Fibroblast of the aortic adventitia (primary cell): ENCODE measurements around the gene LNPK. TPM values are rescaled to one million over a fixed set of nuclear protein-coding genes. Genes with fewer than 3 reads are reported as not detected.

Experiments
- DNase-seq: peaks from one replicate; pipeline ENCODE4 v3.0.0-alpha.2; 2010; ENCODE audit warnings: low read depth
- H3K4me3 ChIP-seq: 2 replicates; pipeline ENCODE4 v1.5.1; 2011; ENCODE audit warnings: low read depth, mild to moderate bottlenecking, control low read depth, low read length, moderate library complexity
- CTCF ChIP-seq: IDR thresholded peaks from 2 replicates; pipeline ENCODE4 v1.5.1; 2011; ENCODE audit warnings: mild to moderate bottlenecking, low read length, control low read depth, inconsistent platforms; ENCODE audit not compliant: insufficient read depth
- total RNA-seq: library from RNA; depleted of rRNA; stranded (reverse); fragments of >200 nt; gene quantifications from 2 replicates; pipeline ENCODE4 v1.2.3, GENCODE V29; 2012; ENCODE audit warnings: low replicate concordance

The LNPK gene
- total RNA-seq, 1 donor: 61.4 TPM

DNA sequence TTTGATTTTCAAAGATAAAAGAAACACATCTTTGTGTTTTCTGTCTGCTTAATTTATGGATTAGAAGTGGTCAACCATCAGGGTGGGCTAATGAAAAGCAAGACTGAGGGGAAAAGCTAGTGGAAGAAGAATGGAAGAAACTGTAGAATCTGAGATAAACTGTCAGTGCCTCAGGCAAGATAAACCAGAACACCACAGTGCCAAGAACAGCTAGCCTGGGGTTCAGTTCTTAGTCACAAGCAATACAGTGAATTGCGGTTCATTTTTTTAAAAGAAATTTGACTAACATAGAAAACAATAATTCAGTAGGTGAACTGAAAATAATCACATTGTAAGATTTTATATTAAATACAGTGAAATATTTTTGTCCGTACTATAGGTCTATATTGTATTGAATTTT, 22.0 kb upstream of the LNPK start:
- TF ChIP-seq CTCF: no peak
- no peak overlapping the region for H3K4me3 ChIP-seq
- peak; percentile 4 for DNase-seq

GRCh38 chr2:176022048-176022447, 20.0 kb upstream of the LNPK start:
- TF ChIP-seq CTCF: no peak
- DNase-seq: no peak
- no peak overlapping the region for H3K4me3 ChIP-seq

- no peak overlapping the region for H3K4me3 ChIP-seq
- DNase-seq: no peak
- no peak for TF ChIP-seq CTCF
Observed at GRCh38 chr2:176020400-176020799, 18.3 kb upstream of the LNPK start.

DNA sequence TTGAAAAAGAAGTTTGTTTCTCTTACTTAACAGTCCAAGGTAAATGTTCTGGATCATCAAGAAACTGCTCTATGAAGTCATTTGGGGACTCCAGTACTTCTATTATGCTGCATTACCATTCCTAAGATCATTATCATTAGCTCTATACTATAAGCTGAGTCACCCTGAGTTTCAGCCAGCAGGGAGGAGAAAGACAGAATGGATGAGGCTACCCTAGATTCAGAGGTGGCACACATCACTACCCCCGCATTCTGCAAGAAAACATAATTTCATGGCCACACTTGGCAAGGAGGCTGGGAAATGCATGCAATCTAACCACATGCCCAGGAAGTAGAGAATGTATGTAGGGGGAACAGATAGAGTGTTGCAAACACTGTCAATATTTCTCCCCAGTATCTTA, 16.6 kb upstream of the LNPK start:
- no peak for DNase-seq
- H3K4me3 ChIP-seq: no peak overlapping the region
- TF ChIP-seq CTCF: no peak

DNA sequence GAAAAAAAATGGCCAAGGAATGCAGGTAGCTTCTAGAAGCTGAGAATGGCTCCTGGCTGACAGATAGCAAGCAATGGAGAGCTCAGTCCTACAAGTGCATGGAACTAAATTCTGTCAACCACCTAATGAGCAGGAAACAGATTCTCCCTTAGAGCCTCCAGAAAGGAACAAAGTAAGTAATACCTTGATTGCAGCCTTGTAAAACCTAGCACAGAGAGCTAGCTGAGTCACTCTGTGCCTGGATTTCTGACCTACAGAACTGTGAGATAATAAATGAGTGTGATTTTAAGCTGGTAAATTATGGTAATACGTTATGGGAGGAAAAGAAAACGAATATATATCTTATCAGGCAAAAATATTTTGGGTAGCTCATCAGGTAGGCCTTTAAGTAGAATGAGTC, 7.4 kb upstream of the LNPK start:
- H3K4me3 ChIP-seq: no peak overlapping the region
- DNase-seq: no peak
- TF ChIP-seq CTCF: no peak

DNA sequence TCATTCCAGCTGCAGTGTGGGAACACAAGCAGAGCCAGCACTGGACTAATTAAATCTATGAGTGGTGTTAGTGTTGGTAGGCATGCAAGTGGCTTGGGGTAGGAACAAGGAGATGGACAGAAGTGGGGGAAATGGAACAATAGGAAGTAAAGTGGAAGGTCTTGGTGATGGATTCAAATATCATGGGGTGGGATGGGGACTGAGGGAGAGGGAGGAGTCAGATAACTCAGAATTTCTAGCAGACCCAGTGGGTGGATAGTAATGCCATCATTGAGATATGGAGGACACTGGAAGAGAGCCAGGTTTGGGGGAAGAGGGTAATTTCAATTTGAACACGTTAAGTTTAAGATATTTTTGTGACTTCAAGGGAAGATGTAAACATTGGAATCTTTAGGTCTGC, 2.9 kb upstream of the LNPK start:
- H3K4me3 ChIP-seq: no peak overlapping the region
- no peak for DNase-seq
- no peak for TF ChIP-seq CTCF

GRCh38 chr2:176003958-176004357, 1.9 kb upstream of the LNPK start:
- no peak for DNase-seq
- H3K4me3 ChIP-seq: no peak overlapping the region
- TF ChIP-seq CTCF: no peak
